ENCODE data around the gene GLRA2.

- no peak for TF ChIP-seq POLR2A (IDR thresholded peaks at IDR 0.05)
- TF ChIP-seq, protein P1, sequence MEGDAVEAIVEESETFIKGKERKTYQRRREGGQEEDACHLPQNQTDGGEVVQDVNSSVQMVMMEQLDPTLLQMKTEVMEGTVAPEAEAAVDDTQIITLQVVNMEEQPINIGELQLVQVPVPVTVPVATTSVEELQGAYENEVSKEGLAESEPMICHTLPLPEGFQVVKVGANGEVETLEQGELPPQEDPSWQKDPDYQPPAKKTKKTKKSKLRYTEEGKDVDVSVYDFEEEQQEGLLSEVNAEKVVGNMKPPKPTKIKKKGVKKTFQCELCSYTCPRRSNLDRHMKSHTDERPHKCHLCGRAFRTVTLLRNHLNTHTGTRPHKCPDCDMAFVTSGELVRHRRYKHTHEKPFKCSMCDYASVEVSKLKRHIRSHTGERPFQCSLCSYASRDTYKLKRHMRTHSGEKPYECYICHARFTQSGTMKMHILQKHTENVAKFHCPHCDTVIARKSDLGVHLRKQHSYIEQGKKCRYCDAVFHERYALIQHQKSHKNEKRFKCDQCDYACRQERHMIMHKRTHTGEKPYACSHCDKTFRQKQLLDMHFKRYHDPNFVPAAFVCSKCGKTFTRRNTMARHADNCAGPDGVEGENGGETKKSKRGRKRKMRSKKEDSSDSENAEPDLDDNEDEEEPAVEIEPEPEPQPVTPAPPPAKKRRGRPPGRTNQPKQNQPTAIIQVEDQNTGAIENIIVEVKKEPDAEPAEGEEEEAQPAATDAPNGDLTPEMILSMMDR (IDR thresholded peaks at IDR 0.05 in 4 of 5, conservative IDR thresholded peaks at IDR 0.05 in 1 of 5), result no peak
Measured at GRCh38 chrX:14505648-14506047, 23.7 kb upstream of the GLRA2 start.

Data from gastrocnemius medialis (tissue), 4 donors.